HG03108 (cell line): Measurements from ENCODE around the gene RNF6.

Experiments used
- ATAC-seq: cut with Tn5 transposase; IDR thresholded peaks from one replicate; pipeline ENCODE4 v1.9.1; 2021; ENCODE audit warnings: moderate library complexity; ENCODE audit not compliant: unreplicated experiment

RNF6 gene

GRCh38 chr13:26168237-26168814 lies 53.8 kb downstream of the RNF6 start:
- ATAC-seq, result no peak

GRCh38 chr13:26163812-26164211 lies 58.3 kb downstream of the RNF6 start:
- ATAC-seq, result no peak
